SK-N-MC (cell line): ENCODE measurements around the gene OCIAD2.
"Not testable (repeated sequence)": the region's sequence is repeated elsewhere in the genome, so short reads cannot be mapped to it uniquely, and the experiment has no call there.

Experiments used
- DNase-seq: peaks from one replicate; pipeline ENCODE4 v3.0.0-alpha.2; 2011; ENCODE audit warnings: low read depth, low spot score
- H3K27ac ChIP-seq: fragments of 200-600 bp; sonication (generic); 2 replicates; pipeline ENCODE4 v1.5.1; 2016; ENCODE audit warnings: mixed run types
- H3K36me3 ChIP-seq: fragments of 200-600 bp; sonication (generic); 2 replicates; pipeline ENCODE4 v1.6.1; 2017; ENCODE audit warnings: antibody characterized with exemption, low read length, mixed read lengths; ENCODE audit not compliant: insufficient read depth
- H3K4me3 ChIP-seq: fragments of 200-600 bp; sonication (generic); 2 replicates; pipeline ENCODE4 v1.5.1; 2016
- H3K9ac ChIP-seq: fragments of 200-600 bp; sonication (generic); 2 replicates; pipeline ENCODE4 v1.8.0; 2017; ENCODE audit warnings: mixed run types, mixed read lengths; ENCODE audit not compliant: insufficient read length
- H3K9me3 ChIP-seq: fragments of 200-600 bp; sonication (generic); 2 replicates; pipeline ENCODE4 v1.6.1; 2017; ENCODE audit warnings: low read depth, mild to moderate bottlenecking, antibody characterized with exemption, low read length, moderate library complexity, mixed read lengths
- EZH2 ChIP-seq: fragments of 200-600 bp; sonication (generic); IDR thresholded peaks from one replicate; pipeline ENCODE4 v1.6.1; 2017; ENCODE audit warnings: antibody characterized with exemption
- FOXP2 ChIP-seq: optimal IDR thresholded peaks from 2 replicates; pipeline ENCODE3; 2011; ENCODE audit warnings: mild to moderate bottlenecking, moderate library complexity; ENCODE audit not compliant: insufficient read depth; ENCODE audit errors: extremely low read length, control extremely low read depth
- POLR2AphosphoS5 ChIP-seq: IDR thresholded peaks from 2 replicates; pipeline ENCODE4 v1.6.1; 2012; ENCODE audit warnings: mild to moderate bottlenecking, low read depth, low read length, borderline replicate concordance

The OCIAD2 gene

DNA sequence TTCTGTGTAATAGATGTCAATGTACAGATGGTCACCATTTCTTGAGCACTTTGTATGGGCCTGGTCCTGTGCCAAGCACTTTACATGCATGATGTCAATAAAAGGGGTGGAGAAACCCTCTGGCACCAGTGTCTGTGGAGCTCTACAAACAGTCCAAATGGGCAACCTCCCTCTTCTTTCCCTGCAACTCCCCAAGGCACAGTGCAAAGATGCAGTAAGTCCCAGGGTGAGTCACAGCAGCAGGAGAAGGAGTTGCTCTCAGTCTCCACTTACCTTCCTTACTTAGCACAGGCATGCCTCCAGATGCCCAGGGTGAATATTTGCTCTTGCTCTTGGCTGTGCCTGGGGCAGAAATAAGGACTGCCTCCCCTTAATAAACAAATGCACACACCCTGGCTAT, 4.3 kb downstream of the OCIAD2 start:
- Histone ChIP-seq H3K36me3 (no peaks in the 10 kb centered on the region), H3K9me3 (no peaks in the 10 kb centered on the region), H3K4me3 (no peak overlapping the region), H3K27ac (no peak overlapping the region), H3K9ac (no peak overlapping the region)
- no peak for TF ChIP-seq EZH2
- no peak for TF ChIP-seq FOXP2
- no peak for TF ChIP-seq POLR2AphosphoS5
- DNase-seq: no peak

GRCh38 chr4:48901196-48901595, 5.4 kb downstream of the OCIAD2 start:
- H3K9me3 ChIP-seq: no peaks in the 10 kb centered on the region
- H3K4me3 ChIP-seq: no peak overlapping the region
- H3K36me3 ChIP-seq: no peaks in the 10 kb centered on the region
- DNase-seq: no peak
- H3K27ac ChIP-seq: no peak overlapping the region
- no peak overlapping the region for H3K9ac ChIP-seq
- no peak for TF ChIP-seq FOXP2
- TF ChIP-seq EZH2: no peak
- no peak for TF ChIP-seq POLR2AphosphoS5

DNA sequence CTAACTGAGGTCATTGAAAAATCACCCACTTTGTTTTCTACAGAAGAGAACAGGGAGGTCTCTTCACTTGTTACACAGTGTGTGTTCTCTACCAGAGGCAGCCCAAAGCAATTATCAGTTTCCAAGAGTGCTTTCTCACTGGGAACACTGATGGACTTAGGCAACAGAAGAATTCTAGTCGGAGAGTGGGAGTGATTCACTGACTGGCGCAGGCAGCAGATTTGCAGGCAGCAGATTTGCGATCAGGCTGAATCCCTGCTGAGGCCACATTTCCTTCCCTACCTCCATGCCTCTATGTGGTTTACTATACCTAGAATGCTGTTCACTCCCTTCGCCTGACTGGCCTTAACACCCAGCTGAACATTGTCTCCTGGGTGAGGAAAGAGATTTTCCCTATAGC, 6.6 kb downstream of the OCIAD2 start:
- no peaks in the 10 kb centered on the region for H3K9me3 ChIP-seq
- no peak for DNase-seq
- peak overlapping the region; percentile 67; the same call in 1 of the 2 replicates for H3K27ac ChIP-seq
- no peak overlapping the region for H3K4me3 ChIP-seq
- TF ChIP-seq POLR2AphosphoS5 (no peak), EZH2 (no peak), FOXP2 (no peak)
- no peaks in the 10 kb centered on the region for H3K36me3 ChIP-seq
- no peak overlapping the region for H3K9ac ChIP-seq

DNA sequence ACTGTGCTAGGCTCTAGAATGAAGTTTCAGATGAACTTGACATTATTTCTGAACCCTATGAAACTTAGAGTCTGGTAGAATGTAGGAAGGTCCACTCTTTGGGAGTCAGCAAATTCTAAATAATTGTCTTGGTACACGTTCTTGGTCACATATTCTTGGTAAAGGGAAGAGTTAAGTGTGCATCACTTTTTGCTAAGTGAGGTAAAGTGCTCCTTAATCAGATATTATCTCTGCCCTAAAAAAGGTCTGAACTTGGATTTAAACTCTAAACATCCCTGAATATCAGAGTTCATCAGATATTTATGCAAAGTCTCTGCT, 7.2 kb downstream of the OCIAD2 start:
- TF ChIP-seq POLR2AphosphoS5 (no peak), EZH2 (no peak), FOXP2 (no peak)
- no peaks in the 10 kb centered on the region for H3K36me3 ChIP-seq

GRCh38 chr4:48898733-48899431, 7.7 kb downstream of the OCIAD2 start:
- H3K36me3 ChIP-seq: no peaks in the 10 kb centered on the region
- no peak overlapping the region for H3K4me3 ChIP-seq
- H3K27ac ChIP-seq: peak overlapping the region; percentile 67; the same call in 1 of the 2 replicates
- H3K9ac ChIP-seq: no peak overlapping the region
- DNase-seq: no peak
- TF ChIP-seq FOXP2 (no peak), EZH2 (no peak), POLR2AphosphoS5 (no peak)
- no peaks in the 10 kb centered on the region for H3K9me3 ChIP-seq

More for the DNA sequence above, 7.2 kb downstream of the OCIAD2 start:
- H3K9ac ChIP-seq: no peak overlapping the region
- DNase-seq: no peak
- no peaks in the 10 kb centered on the region for H3K9me3 ChIP-seq
- H3K4me3 ChIP-seq: no peak overlapping the region
- peak overlapping the region; percentile 67; the same call in 1 of the 2 replicates for H3K27ac ChIP-seq

- Histone ChIP-seq H3K36me3 (no peaks in the 10 kb centered on the region), H3K9me3 (no peaks in the 10 kb centered on the region), H3K27ac (no peak overlapping the region), H3K4me3 (no peak overlapping the region), H3K9ac (no peak overlapping the region)
- TF ChIP-seq POLR2AphosphoS5 (no peak), EZH2 (no peak), FOXP2 (no peak)
- DNase-seq: no peak
Measured at GRCh38 chr4:48896845-48897244, 9.7 kb downstream of the OCIAD2 start.

- DNase-seq: no peak
- Histone ChIP-seq H3K9me3 (no peaks in the 10 kb centered on the region), H3K36me3 (no peaks in the 10 kb centered on the region), H3K4me3 (no peak overlapping the region), H3K27ac (no peak overlapping the region), H3K9ac (no peak overlapping the region)
- TF ChIP-seq FOXP2 (no peak), EZH2 (no peak), POLR2AphosphoS5 (no peak)
Measured at GRCh38 chr4:48891028-48891619, 15.4 kb downstream of the OCIAD2 start.

GRCh38 chr4:48889750-48890149, 16.8 kb downstream of the OCIAD2 start:
- not testable (repeated sequence) for H3K4me3 ChIP-seq, H3K9ac ChIP-seq, H3K36me3 ChIP-seq, H3K27ac ChIP-seq, H3K9me3 ChIP-seq, DNase-seq

GRCh38 chr4:48881646-48882045, 24.9 kb downstream of the OCIAD2 start:
- DNase-seq, H3K27ac ChIP-seq, H3K36me3 ChIP-seq, H3K9ac ChIP-seq, H3K4me3 ChIP-seq, H3K9me3 ChIP-seq: not testable (repeated sequence)
